Activated naive CD4-positive, alpha-beta T cell treated with Interleukin-2 at 50 U/mL for 16 hours (primary cell): ENCODE data around the gene OTOGL.
"Not testable (repeated sequence)": the region's sequence is repeated elsewhere in the genome, so short reads cannot be mapped to it uniquely, and the experiment has no call there.

Source experiments
- DNase-seq: peaks from one replicate; pipeline ENCODE4 v3.0.0-alpha.2; 2020

Gene OTOGL

DNA sequence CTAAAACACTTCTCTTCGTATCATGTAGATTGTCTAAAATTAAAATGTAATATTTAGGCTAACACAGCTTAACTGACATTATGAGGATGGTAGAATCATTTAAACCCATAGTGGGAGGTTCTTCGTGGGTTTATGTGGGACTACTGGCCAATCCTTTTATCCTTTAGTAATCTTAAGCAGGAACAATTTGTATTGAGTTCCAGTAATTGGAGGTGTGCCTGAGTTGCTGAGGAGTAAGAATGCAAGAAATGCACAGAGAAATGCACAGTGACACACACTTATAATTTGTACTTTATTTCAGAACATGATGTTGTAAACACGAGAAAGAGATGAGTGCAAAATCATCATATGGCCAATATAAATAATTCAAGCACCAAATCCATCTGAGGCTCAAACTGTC lies 22.3 kb downstream of the OTOGL start:
- DNase-seq = no peak

- DNase-seq = no peak
Observed at GRCh38 chr12:80129895-80130530, 30.7 kb downstream of the OTOGL start.

- DNase-seq = no peak
Observed at GRCh38 chr12:80135624-80136023, 36.3 kb downstream of the OTOGL start.

DNA sequence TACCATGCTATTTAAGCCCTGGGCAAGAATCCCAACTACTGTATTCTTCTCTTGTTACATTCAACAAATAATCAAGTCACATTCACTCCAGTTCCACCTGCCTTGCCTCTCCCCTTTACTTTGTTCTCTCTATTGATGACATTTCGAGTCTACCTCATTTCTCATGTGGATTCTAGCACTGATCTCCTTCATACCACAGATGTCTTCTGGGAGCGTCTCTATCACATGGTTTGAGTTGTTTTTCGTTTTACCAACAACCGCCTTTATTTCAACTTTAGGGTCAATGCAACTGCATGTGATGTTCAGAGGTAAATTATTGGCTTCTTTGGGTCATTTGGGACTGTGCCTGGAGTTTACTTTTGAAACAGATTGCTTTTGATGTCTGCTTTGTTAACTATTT lies 40.7 kb downstream of the OTOGL start:
- no peak for DNase-seq

DNA sequence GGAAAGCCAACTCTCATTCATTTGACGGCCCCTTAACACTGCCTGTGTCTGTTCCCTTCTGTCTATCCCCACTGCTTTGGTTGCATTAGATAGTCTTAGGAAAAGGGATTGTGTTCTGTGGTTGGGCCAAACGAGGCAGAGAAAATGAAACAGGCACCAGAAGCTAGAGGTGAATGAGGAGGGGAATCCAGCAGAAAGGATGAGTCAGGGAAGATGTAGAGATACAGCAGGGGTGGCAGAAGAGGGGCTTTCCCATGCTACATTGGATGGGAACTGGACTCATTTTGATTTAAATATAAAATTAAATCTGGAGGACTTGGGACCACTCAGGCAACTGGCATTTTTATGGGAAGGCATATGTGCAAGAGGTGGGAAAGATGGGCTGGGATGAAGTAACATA lies 43.3 kb downstream of the OTOGL start:
- DNase-seq = no peak

GRCh38 chr12:80143537-80143936 lies 44.2 kb downstream of the OTOGL start:
- DNase-seq = no peak

DNA sequence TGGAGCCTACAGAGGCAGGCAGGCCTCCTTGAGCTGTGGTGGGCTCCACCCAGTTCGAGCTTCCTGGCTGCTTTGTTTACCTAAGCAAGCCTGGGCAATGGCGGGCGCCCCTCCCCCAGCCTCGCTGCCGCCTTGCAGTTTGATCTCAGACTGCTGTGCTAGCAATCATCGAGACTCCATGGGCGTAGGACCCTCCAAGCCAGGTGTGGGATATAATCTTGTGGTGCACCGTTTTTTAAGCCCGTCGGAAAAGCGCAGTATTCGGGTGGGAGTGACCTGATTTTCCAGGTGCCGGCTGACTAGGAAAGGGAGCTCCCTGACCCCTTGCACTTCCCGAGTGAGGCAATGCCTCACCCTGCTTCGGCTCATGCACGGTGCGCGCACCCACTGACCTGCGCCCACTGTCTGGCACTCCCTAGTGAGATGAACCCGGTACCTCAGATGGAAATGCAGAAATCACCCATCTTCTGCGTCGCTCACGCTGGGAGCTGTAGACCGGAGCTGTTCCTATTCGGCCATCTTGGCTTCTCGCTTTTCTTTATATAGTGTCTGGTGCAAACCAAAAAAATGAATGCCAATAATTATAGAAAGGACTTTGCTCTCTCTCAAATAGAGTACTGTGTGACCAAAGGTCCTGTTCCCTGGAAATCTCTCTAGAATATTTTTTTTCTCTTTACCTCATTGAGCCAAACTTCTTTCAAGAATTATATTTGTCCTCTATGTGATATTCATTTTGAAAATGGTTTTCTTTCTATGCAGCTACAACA lies 50.4 kb downstream of the OTOGL start:
- DNase-seq = not testable (repeated sequence)

GRCh38 chr12:80151131-80151530 lies 51.8 kb downstream of the OTOGL start:
- DNase-seq = no peak

- DNase-seq = no peak
Observed at GRCh38 chr12:80154261-80154660, 54.9 kb downstream of the OTOGL start.

DNA sequence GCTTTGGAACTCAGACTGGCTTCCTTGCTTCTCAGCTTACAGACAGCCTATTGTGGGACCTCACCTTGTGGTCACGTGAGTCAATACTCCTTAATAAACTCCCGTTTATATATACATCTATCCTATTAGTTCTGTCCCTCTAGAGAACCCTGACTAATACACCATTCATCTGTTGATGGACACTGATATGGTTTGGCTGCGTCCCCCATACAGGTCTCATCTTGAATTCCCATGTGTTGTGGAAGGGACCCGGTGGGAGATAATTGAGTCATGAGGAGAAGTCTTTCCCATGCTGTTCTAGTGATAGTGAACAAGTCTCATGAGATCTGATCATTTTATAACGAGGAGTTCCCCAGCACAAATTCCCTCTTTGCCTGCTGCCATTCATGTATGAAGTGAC lies 57.0 kb downstream of the OTOGL start:
- DNase-seq = no peak

- no peak for DNase-seq
Observed at GRCh38 chr12:80157645-80158044, 58.3 kb downstream of the OTOGL start.

- no peak for DNase-seq
Observed at GRCh38 chr12:80161612-80162011, 62.3 kb downstream of the OTOGL start.

DNA sequence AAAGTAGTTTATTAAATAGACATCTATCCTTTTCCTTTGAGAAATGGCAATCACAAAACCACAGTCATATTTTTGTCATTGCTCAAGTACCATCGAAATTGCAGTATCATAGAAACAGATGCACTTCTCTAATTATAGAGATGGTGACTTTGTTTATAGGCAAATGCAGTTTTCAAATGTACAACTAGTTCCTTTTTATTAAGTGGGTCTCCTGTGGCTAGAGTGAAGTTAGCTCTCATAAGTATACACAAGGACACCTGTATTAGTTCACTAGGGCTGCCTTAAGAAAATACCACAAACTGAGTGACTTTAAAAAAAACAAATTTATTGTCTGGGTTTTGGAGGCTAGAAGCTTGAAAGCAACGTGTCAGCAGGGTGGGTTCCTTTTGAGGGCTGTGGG lies 62.8 kb downstream of the OTOGL start:
- no peak for DNase-seq

GRCh38 chr12:80165746-80166145 lies 66.4 kb downstream of the OTOGL start:
- no peak for DNase-seq

DNA sequence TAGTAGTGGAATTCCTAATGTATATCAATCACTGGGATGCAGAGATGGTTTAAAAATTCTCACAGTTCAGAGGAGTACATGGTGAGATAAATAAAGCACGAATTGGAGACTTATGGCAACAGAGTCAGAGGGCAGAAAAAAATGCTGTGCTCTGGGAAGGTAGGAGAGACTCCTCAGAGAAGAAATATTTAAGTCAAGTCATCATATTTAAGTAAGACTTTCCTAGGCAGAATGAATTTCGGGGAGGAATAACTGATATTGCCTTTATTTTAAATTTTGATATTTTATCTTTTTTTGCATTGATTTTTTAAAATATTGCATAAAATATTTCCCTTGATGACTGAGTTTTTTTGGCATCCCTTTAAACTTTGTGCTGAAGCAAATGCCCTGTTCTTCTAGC lies 67.4 kb downstream of the OTOGL start:
- DNase-seq = no peak

DNA sequence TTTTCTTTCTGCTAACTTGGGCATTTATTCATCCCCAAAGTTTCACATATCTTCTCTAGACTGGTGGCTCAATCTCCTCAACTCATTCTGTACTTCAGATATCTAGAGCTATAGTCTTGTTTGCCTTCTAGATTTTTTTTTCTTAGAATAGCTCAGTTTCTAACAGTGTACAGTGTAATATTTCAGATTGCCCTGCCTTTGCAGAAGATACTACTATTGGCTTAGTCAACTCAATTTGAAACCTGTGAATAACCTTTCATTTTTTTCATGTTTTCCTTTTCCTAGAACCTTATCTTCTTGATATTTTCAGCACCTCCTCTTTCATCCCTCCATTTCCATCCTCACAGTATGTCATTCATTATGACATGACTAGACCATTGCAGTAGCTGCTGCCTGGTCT lies 69.6 kb downstream of the OTOGL start:
- DNase-seq = no peak

DNA sequence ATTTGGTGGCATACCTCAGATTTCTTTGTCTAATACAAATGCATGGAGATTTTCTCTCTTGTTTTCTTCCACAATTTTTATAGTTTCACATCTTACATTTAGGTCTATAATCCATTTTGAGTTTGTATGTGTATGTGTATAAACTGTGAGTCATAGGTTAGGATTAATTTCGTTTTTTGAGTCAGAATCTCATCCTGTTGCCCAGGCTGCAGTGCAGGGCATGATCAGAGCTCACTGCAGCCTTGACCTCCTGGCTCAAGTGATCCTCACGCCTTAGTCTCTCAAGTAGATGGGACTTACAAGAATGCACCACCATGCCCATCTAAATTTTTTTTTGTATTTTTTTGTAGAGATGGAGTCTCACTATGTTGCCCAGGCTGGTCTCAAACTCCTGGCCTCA lies 71.6 kb downstream of the OTOGL start:
- no peak for DNase-seq

DNA sequence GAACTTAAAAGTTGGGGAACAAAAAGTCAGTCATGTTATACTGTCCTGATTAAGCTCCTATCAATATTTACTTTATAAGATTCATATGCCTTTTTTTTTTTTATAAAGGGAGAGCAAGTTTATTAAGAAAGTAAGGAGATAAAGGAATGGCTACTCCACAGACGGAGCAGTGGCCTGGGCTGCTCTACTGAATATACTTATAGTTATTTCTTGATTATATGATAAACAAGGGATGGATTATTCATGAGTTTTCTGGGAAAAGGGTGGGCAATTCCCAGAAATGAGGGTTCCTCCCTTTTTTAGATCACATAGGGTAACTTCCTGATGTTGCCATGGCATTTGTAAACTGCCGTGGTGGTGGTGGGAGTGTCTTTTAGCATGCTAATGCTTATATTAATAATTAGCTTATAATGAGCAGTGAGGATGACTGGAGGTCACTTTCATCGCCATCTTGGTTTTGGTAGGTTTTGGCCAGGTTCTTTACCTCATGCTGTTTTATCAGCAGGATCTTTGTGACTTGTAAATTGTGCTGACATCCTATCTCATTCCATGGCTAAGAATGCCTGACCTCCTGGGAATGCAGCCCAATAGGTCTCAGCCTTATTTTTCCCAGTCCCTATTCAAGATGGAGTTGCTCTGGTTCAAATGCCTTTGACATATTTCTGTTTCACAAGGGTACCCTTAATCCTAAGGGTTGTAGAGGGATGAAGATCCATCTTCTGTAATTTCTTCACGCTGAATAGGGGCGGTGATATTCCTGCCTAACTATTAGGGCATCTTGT lies 73.9 kb downstream of the OTOGL start:
- no peak for DNase-seq

DNA sequence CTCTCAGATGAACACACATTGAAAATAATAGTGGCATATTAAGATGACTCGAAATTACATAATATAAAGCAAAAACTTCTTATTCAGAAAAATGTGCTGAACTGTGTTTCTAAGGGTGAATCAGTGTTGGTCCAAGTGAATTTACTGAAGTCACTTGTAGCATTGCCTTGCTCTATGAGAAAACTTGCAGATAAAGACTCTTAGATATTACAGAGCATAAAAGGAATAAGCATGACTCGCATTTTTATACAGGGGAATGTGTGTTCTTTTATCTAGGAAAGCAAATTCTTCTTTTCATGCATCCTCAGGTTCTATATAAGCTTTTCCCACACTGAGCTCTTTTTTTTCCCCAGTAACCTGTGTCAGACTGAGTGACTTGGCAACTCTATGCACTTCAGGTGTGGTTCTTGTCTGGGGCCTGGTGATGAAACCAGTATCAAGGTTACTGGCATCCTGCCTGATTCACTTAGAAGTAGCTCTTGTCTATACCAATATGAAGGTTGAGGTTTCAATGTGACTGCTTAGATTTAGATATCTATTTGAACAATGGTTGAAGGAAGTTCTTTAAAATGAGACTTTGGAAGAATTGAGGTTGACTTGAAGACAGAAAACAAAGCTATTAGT lies 76.1 kb downstream of the OTOGL start:
- no peak for DNase-seq

- no peak for DNase-seq
Observed at GRCh38 chr12:80176706-80177105, 77.4 kb downstream of the OTOGL start.

- no peak for DNase-seq
Observed at GRCh38 chr12:80178846-80179245, 79.5 kb downstream of the OTOGL start.

- DNase-seq = no peak
Observed at GRCh38 chr12:80183939-80184338, 84.6 kb downstream of the OTOGL start.

- no peak for DNase-seq
Observed at GRCh38 chr12:80184926-80185325, 85.6 kb downstream of the OTOGL start.
